HepG2 (cell line): ENCODE results near the gene USP7. TPM values are rescaled to one million over a fixed set of nuclear protein-coding genes. Genes with fewer than 3 reads are reported as not detected.

Source experiments
- CBX2 ChIP-seq, 2 experiments: fragments of 200-600 bp in 1 of 2; sonication (generic); formaldehyde crosslinking in 1 of 2; IDR thresholded peaks; 2 replicates each; pipeline versions ENCODE4 v1.7.0 to v1.8.1; 2018 to 2022; ENCODE audit warnings: low read depth in 2 of 2, low read length in 1 of 2, mild to moderate bottlenecking in 1 of 2, missing genetic modification reagents in 1 of 2
- CHD4 ChIP-seq: fragments of 200-600 bp; sonication (generic); IDR thresholded peaks from 2 replicates; pipeline ENCODE4 v1.7.0; 2017; ENCODE audit warnings: mild to moderate bottlenecking, low read length, borderline replicate concordance
- DNMT1 ChIP-seq: sonication (generic); formaldehyde crosslinking; IDR thresholded peaks from 2 replicates; pipeline ENCODE4 v1.5.1; 2020; ENCODE audit warnings: mild to moderate bottlenecking, missing genetic modification reagents
- EP300 ChIP-seq, 3 experiments: sonication (generic) in 1 of 3; formaldehyde crosslinking in 1 of 3; IDR thresholded peaks; 2 replicates each; pipeline versions ENCODE4 v1.5.1 to v1.6.1; 2011 to 2020; ENCODE audit warnings: low read depth in 2 of 3, low read length in 2 of 3, borderline replicate concordance in 1 of 3, improper control_type of control experiment in 1 of 3, mild to moderate bottlenecking in 1 of 3, missing genetic modification reagents in 1 of 3, moderate library complexity in 1 of 3
- MAF1 ChIP-seq: sonication (generic); formaldehyde crosslinking; IDR thresholded peaks from 2 replicates; pipeline ENCODE4 v1.5.0; 2020; ENCODE audit warnings: missing genetic modification reagents, borderline replicate concordance
- MEF2D ChIP-seq: sonication (generic); formaldehyde crosslinking; IDR thresholded peaks from 2 replicates; pipeline ENCODE4 v1.5.1; 2020; ENCODE audit warnings: mild to moderate bottlenecking, missing genetic modification reagents
- MIXL1 ChIP-seq: IDR thresholded peaks from 2 replicates; pipeline ENCODE4 v1.6.1; 2016
- ONECUT2 ChIP-seq: sonication (generic); formaldehyde crosslinking; IDR thresholded peaks from 2 replicates; pipeline ENCODE4 v1.4.0; 2020; ENCODE audit warnings: missing genetic modification reagents
- POLR2A ChIP-seq, 2 experiments: IDR thresholded peaks; 2 replicates each; pipeline ENCODE4 v1.6.1; 2011; ENCODE audit warnings: low read depth in 2 of 2, low read length in 2 of 2, mild to moderate bottlenecking in 1 of 2, moderate library complexity in 1 of 2; ENCODE audit not compliant: insufficient read depth in 1 of 2
- POLR2G ChIP-seq: fragments of 200-400 bp; formaldehyde crosslinking; IDR thresholded peaks from 2 replicates; pipeline ENCODE4 v1.6.1; 2018; ENCODE audit warnings: mild to moderate bottlenecking, low read depth, low read length, moderate library complexity
- RBM22 ChIP-seq: fragments of 200-400 bp; formaldehyde crosslinking; optimal IDR thresholded peaks from 2 replicates; pipeline ENCODE3; 2017; ENCODE audit warnings: mild to moderate bottlenecking, low read length, moderate library complexity
- RBM39 ChIP-seq: fragments of 200-400 bp; formaldehyde crosslinking; IDR thresholded peaks from one replicate; pipeline ENCODE4 v1.6.1; 2018; ENCODE audit warnings: antibody characterized with exemption, mild to moderate bottlenecking, low read depth, low read length; ENCODE audit not compliant: poor library complexity, severe bottlenecking
- SCMH1 ChIP-seq: sonication (generic); formaldehyde crosslinking; IDR thresholded peaks from 2 replicates; pipeline ENCODE4 v1.9.0; 2021; ENCODE audit warnings: missing genetic modification reagents, mild to moderate bottlenecking, borderline replicate concordance
- SNAPC2 ChIP-seq: sonication (generic); formaldehyde crosslinking; IDR thresholded peaks from 2 replicates; pipeline ENCODE4 v1.8.1; 2022; ENCODE audit warnings: mild to moderate bottlenecking, missing genetic modification reagents
- SRSF1 ChIP-seq: fragments of 200-400 bp; formaldehyde crosslinking; optimal IDR thresholded peaks from 2 replicates; pipeline ENCODE3; 2017; ENCODE audit warnings: mild to moderate bottlenecking, low read depth, low read length, moderate library complexity
- TBX3 ChIP-seq: fragments of 450-650 bp; IDR thresholded peaks from 2 replicates; pipeline ENCODE4 v1.6.1; 2017; ENCODE audit warnings: antibody characterized with exemption, mild to moderate bottlenecking, inconsistent platforms, borderline replicate concordance
- TGIF2 ChIP-seq: IDR thresholded peaks from 2 replicates; pipeline ENCODE4 v1.6.1; 2016; ENCODE audit warnings: control low read depth, missing compliant biosample characterization
- U2AF1 ChIP-seq: fragments of 200-400 bp; formaldehyde crosslinking; optimal IDR thresholded peaks from 2 replicates; pipeline ENCODE3; 2017; ENCODE audit warnings: mild to moderate bottlenecking, low read depth, low read length
- ZBTB39 ChIP-seq: sonication (generic); formaldehyde crosslinking; IDR thresholded peaks from 2 replicates; pipeline ENCODE4 v1.5.0; 2020; ENCODE audit warnings: missing genetic modification reagents
- ZFP36L2 ChIP-seq: sonication (generic); formaldehyde crosslinking; IDR thresholded peaks from 2 replicates; pipeline ENCODE4 v1.4.0; 2020; ENCODE audit warnings: missing genetic modification reagents
- ZNF333 ChIP-seq: sonication (generic); formaldehyde crosslinking; IDR thresholded peaks from 2 replicates; pipeline ENCODE4 v1.4.0; 2020; ENCODE audit warnings: mild to moderate bottlenecking, missing genetic modification reagents, borderline replicate concordance
- ZNF567 ChIP-seq: sonication (generic); formaldehyde crosslinking; IDR thresholded peaks from 2 replicates; pipeline ENCODE4 v1.8.1; 2023; ENCODE audit warnings: mild to moderate bottlenecking, missing genetic modification reagents, borderline replicate concordance
- ZNF619 ChIP-seq: sonication (generic); formaldehyde crosslinking; IDR thresholded peaks from 2 replicates; pipeline ENCODE4 v1.4.0; 2020; ENCODE audit warnings: mild to moderate bottlenecking, missing genetic modification reagents
- ZNF788 ChIP-seq: sonication (generic); formaldehyde crosslinking; IDR thresholded peaks from 2 replicates; pipeline ENCODE4 v1.5.0; 2020; ENCODE audit warnings: mild to moderate bottlenecking, missing genetic modification reagents, borderline replicate concordance
- polyA plus RNA-seq, 8 experiments: library from polyadenylated mRNA; depleted of rRNA in 3 of 8; stranded (reverse) in 7 of 8; unstranded in 1 of 8; fragments of >200 nt; fragmentation: Illumina TruSeq in 4 of 8; extraction: Trizol in 4 of 8; gene quantifications; 2 replicates each; pipeline versions ENCODE4 v1.2.1 to v1.2.3, GENCODE V29; 2011 to 2016; ENCODE audit warnings: low read depth in 4 of 8, missing spikeins in 1 of 8, mixed read lengths in 1 of 8; ENCODE audit not compliant: insufficient read depth in 1 of 8
- total RNA-seq, 5 experiments: library from RNA; depleted of rRNA; stranded (reverse); fragments of >200 nt; fragmentation: Illumina TruSeq; extraction: Trizol; gene quantifications; 2 replicates each; pipeline ENCODE4 v1.2.3, GENCODE V29; 2016; ENCODE audit warnings: low read depth in 1 of 5
- TF ChIP-seq, protein P1 (sequence below): IDR thresholded peaks from 2 replicates; pipeline ENCODE4 v1.6.1; 2018; ENCODE audit warnings: missing genetic modification reagents, mild to moderate bottlenecking, missing compliant biosample characterization
- TF ChIP-seq, protein P2 (sequence below): sonication (generic); formaldehyde crosslinking; IDR thresholded peaks from 2 replicates; pipeline ENCODE4 v1.4.0; 2020; ENCODE audit warnings: missing genetic modification reagents

USP7 gene
- total and polyA plus RNA-seq, 2 of the 13 experiments (the other 11 are each of a cell fraction or from before 2014, with no cell fraction given): 52.5 to 173 TPM

DNA sequence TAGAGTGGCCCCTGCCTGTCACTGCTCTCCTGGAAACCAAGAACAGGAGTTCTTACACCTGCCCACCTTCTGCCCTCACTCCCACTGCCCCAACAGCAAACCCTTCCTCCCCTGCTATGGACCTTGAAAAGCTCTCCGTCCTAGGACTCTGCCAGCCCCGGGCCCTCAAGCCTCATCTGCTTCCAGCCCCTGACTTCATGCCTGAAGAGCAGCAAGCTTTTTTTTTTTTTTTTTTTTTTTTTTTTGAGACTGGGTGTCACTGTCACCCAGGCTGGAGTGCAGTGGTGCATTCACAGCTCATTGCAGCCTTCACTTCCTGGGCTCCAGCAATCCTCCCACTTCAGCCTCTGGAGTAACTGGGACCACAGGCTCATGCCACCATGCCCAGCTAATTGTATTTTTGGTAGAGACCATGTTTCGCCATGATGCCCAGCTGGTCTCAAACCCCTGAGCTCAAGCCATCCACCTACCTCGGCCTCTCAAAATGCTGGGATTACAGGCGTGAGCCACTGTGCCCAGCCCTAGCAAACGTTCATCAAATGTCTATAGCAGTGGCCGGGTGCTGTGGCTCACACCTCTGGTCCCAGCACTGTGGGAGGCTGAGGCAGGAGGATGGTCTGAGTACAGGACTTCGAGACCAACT lies 111.8 kb downstream of the USP7 start (continued):
- no peak for TF ChIP-seq RBM39
- TF ChIP-seq, protein P1, sequence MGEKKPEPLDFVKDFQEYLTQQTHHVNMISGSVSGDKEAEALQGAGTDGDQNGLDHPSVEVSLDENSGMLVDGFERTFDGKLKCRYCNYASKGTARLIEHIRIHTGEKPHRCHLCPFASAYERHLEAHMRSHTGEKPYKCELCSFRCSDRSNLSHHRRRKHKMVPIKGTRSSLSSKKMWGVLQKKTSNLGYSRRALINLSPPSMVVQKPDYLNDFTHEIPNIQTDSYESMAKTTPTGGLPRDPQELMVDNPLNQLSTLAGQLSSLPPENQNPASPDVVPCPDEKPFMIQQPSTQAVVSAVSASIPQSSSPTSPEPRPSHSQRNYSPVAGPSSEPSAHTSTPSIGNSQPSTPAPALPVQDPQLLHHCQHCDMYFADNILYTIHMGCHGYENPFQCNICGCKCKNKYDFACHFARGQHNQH (CRISPR knock-in tag): no peak
- no peak for TF ChIP-seq SCMH1 (CRISPR knock-in tag)
- 0 out of 2 replicates have a peak, but pooled peaks have one; percentile 44 for TF ChIP-seq ZNF619 (CRISPR knock-in tag)
- no peak for TF ChIP-seq ZNF567 (CRISPR knock-in tag)
- TF ChIP-seq, protein P2, sequence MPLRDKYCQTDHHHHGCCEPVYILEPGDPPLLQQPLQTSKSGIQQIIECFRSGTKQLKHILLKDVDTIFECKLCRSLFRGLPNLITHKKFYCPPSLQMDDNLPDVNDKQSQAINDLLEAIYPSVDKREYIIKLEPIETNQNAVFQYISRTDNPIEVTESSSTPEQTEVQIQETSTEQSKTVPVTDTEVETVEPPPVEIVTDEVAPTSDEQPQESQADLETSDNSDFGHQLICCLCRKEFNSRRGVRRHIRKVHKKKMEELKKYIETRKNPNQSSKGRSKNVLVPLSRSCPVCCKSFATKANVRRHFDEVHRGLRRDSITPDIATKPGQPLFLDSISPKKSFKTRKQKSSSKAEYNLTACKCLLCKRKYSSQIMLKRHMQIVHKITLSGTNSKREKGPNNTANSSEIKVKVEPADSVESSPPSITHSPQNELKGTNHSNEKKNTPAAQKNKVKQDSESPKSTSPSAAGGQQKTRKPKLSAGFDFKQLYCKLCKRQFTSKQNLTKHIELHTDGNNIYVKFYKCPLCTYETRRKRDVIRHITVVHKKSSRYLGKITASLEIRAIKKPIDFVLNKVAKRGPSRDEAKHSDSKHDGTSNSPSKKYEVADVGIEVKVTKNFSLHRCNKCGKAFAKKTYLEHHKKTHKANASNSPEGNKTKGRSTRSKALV (CRISPR knock-in tag): no peak
- TF ChIP-seq TGIF2 (CRISPR knock-in tag): no peak
- peak; percentile 28 for TF ChIP-seq U2AF1
- no peak for TF ChIP-seq ZBTB39
- TF ChIP-seq POLR2A (IDR thresholded peaks at IDR 0.05; ENCODE audit: insufficient read depth in 1 of 2, low read depth in 2 of 2, low read length in 2 of 2): peak in 1 of 2 experiments; percentile 32; a peak in 2 of 4 replicates
- TF ChIP-seq RBM22: peak; percentile 56
- 0 out of 2 replicates have a peak, but pooled peaks have one; percentile 13 for TF ChIP-seq ZNF788
- TF ChIP-seq CBX2 (IDR thresholded peaks at IDR 0.05; ENCODE audit: low read depth, low read length): no peak
- no peak for TF ChIP-seq CBX2 (CRISPR knock-in tag; IDR thresholded peaks at IDR 0.05; ENCODE audit: low read depth)
- no peak for TF ChIP-seq TBX3
- TF ChIP-seq POLR2G: peak; percentile 51; the same call in 1 of the 2 replicates
- TF ChIP-seq SRSF1: no peak
- no peak for TF ChIP-seq ONECUT2 (CRISPR knock-in tag)
- TF ChIP-seq CHD4: no peak
- no peak for TF ChIP-seq SNAPC2
- no peak for TF ChIP-seq MEF2D (CRISPR knock-in tag)
- no peak for TF ChIP-seq MAF1 (CRISPR knock-in tag)
- no peak for TF ChIP-seq MIXL1 (CRISPR knock-in tag)
- TF ChIP-seq EP300 (IDR thresholded peaks at IDR 0.05; ENCODE audit: low read depth in 2 of 2, low read length in 2 of 2): no peak
- TF ChIP-seq EP300 (CRISPR knock-in tag; IDR thresholded peaks at IDR 0.05; ENCODE audit: borderline replicate concordance): no peak
- TF ChIP-seq DNMT1: 0 out of 2 replicates have a peak, but pooled peaks have one; percentile 29
- no peak for TF ChIP-seq ZNF333 (CRISPR knock-in tag)
- TF ChIP-seq ZFP36L2 (CRISPR knock-in tag): no peak
